ENCODE results near the gene HOMER2.

Gene HOMER2

GRCh38 chr15:82802497-82802896 is 150.0 kb downstream of the HOMER2 start:
- Histone ChIP-seq H3K4me3 (ENCODE audit: low read depth, low read length) (no peak overlapping the region), H3K79me2 (ENCODE audit: control insufficient read depth, insufficient read depth, low read length, unreplicated experiment) (no peaks in the 10 kb centered on the region), H3K36me3 (ENCODE audit: insufficient read depth, low read length) (no peaks in the 10 kb centered on the region), H2AFZ (ENCODE audit: low read length, unreplicated experiment) (no peak overlapping the region), H3K27me3 (ENCODE audit: insufficient read depth, low read length) (peaks cover 40% of the 10 kb centered on the region), H3K4me1 (ENCODE audit: control insufficient read depth, insufficient read depth, low read length, unreplicated experiment) (no peaks in the 10 kb centered on the region), H3K27ac (ENCODE audit: low read depth, low read length) (no peak overlapping the region)

GRCh38 chr15:82799183-82799841 is 153.2 kb downstream of the HOMER2 start:
- Histone ChIP-seq H3K4me3 (ENCODE audit: low read depth, low read length) (no peak overlapping the region), H2AFZ (ENCODE audit: low read length, unreplicated experiment) (no peak overlapping the region), H3K36me3 (ENCODE audit: insufficient read depth, low read length) (no peaks in the 10 kb centered on the region), H3K27ac (ENCODE audit: low read depth, low read length) (no peak overlapping the region), H3K79me2 (ENCODE audit: control insufficient read depth, insufficient read depth, low read length, unreplicated experiment) (no peaks in the 10 kb centered on the region), H3K4me1 (ENCODE audit: control insufficient read depth, insufficient read depth, low read length, unreplicated experiment) (no peaks in the 10 kb centered on the region), H3K27me3 (ENCODE audit: insufficient read depth, low read length) (peaks cover 40% of the 10 kb centered on the region)
